Liver (tissue), 9 donors: ENCODE results near the gene ITGBL1. TPM values are rescaled to one million over a fixed set of nuclear protein-coding genes. Genes with fewer than 3 reads are reported as not detected.

ENCODE experiments used
- DNase-seq: peaks from one replicate; pipeline ENCODE4 v3.0.0-alpha.2; 2017; ENCODE audit warnings: low spot score
- H3K27ac ChIP-seq, 2 donors: one replicate each; pipeline ENCODE4 v1.7.0; 2013; ENCODE audit warnings: inconsistent platforms in 2 of 2, low read length in 2 of 2, control low read depth in 1 of 2, low read depth in 1 of 2, mild to moderate bottlenecking in 1 of 2
- H3K27me3 ChIP-seq, 4 donors: one replicate each; pipeline versions ENCODE4 v1.6.1 to v1.7.0; 2013; ENCODE audit warnings: low read length in 3 of 4, inconsistent platforms in 1 of 4, mild to moderate bottlenecking in 1 of 4, moderate library complexity in 1 of 4; ENCODE audit not compliant: control insufficient read depth in 4 of 4, insufficient read depth in 4 of 4
- H3K36me3 ChIP-seq, 4 donors: one replicate each; pipeline versions ENCODE4 v1.6.1 to v1.7.0; 2013; ENCODE audit warnings: low read length in 3 of 4, mild to moderate bottlenecking in 3 of 4, low read depth in 1 of 4, moderate library complexity in 1 of 4; ENCODE audit not compliant: control insufficient read depth in 4 of 4, insufficient read depth in 3 of 4
- H3K4me1 ChIP-seq, 4 donors: one replicate each; pipeline versions ENCODE4 v1.6.1 to v1.7.0; 2013; ENCODE audit warnings: low read length in 3 of 4, mild to moderate bottlenecking in 3 of 4, moderate library complexity in 1 of 4; ENCODE audit not compliant: control insufficient read depth in 4 of 4, insufficient read depth in 4 of 4
- H3K4me3 ChIP-seq, 3 donors: one replicate each; pipeline versions ENCODE4 v1.6.1 to v1.7.0; 2013; ENCODE audit warnings: low read length in 3 of 3, control low read depth in 1 of 3, low read depth in 1 of 3, mild to moderate bottlenecking in 1 of 3
- H3K9ac ChIP-seq, 2 donors: one replicate each; pipeline ENCODE4 v1.7.0; 2013; ENCODE audit warnings: low read length in 2 of 2, mild to moderate bottlenecking in 2 of 2, moderate library complexity in 2 of 2, control low read depth in 1 of 2, low read depth in 1 of 2
- H3K9me3 ChIP-seq, 4 donors: one replicate each; pipeline versions ENCODE4 v1.6.1 to v1.7.0; 2013; ENCODE audit warnings: low read length in 3 of 4; ENCODE audit not compliant: control insufficient read depth in 4 of 4
- ATF3 ChIP-seq: IDR thresholded peaks from 2 replicates; pipeline ENCODE4 v1.6.1; 2016; ENCODE audit warnings: antibody characterized with exemption
- CTCF ChIP-seq: fragments of 150-350 bp; IDR thresholded peaks from 2 replicates; pipeline ENCODE4 v1.5.1; 2017; ENCODE audit warnings: improper control_type of control experiment, low read depth, low read length; ENCODE audit not compliant: missing input control
- EGR1 ChIP-seq, 2 donors: IDR thresholded peaks; 2 replicates each; pipeline ENCODE4 v1.6.1; 2016 to 2018; ENCODE audit warnings: antibody characterized with exemption in 2 of 2, low read depth in 2 of 2
- FOXA1 ChIP-seq: IDR thresholded peaks from 2 replicates; pipeline ENCODE4 v1.6.1; 2016; ENCODE audit warnings: antibody characterized with exemption
- FOXA2 ChIP-seq: IDR thresholded peaks from 2 replicates; pipeline ENCODE4 v1.6.1; 2016; ENCODE audit warnings: antibody characterized with exemption
- GABPA ChIP-seq, 2 donors: IDR thresholded peaks in 1 of 2; conservative IDR thresholded peaks in 1 of 2; 2 replicates each; pipeline ENCODE4 v1.6.1; 2016; ENCODE audit warnings: antibody characterized with exemption in 2 of 2, mild to moderate bottlenecking in 1 of 2, moderate library complexity in 1 of 2
- HNF4A ChIP-seq, 2 donors: conservative IDR thresholded peaks; 2 replicates each; pipeline ENCODE4 v1.6.1; 2016; ENCODE audit warnings: antibody characterized with exemption in 2 of 2, mild to moderate bottlenecking in 2 of 2
- HNF4G ChIP-seq: IDR thresholded peaks from 2 replicates; pipeline ENCODE4 v1.6.1; 2016; ENCODE audit warnings: antibody characterized with exemption
- JUND ChIP-seq, 2 donors: IDR thresholded peaks; 2 replicates each; pipeline ENCODE4 v1.6.1; 2016; ENCODE audit warnings: antibody characterized with exemption in 2 of 2
- MAX ChIP-seq: IDR thresholded peaks from 2 replicates; pipeline ENCODE4 v1.6.1; 2016; ENCODE audit warnings: antibody characterized with exemption
- NR2F2 ChIP-seq: IDR thresholded peaks from 2 replicates; pipeline ENCODE4 v1.6.1; 2016; ENCODE audit warnings: antibody characterized with exemption
- RAD21 ChIP-seq, 2 donors: IDR thresholded peaks; 2 replicates each; pipeline ENCODE4 v1.6.1; 2016; ENCODE audit warnings: antibody characterized with exemption in 2 of 2, mild to moderate bottlenecking in 2 of 2
- REST ChIP-seq: IDR thresholded peaks from 2 replicates; pipeline ENCODE4 v1.6.1; 2016; ENCODE audit warnings: antibody characterized with exemption, mild to moderate bottlenecking
- RXRA ChIP-seq, 2 donors: IDR thresholded peaks; 2 replicates each; pipeline ENCODE4 v1.6.1; 2017 to 2018; ENCODE audit warnings: antibody characterized with exemption in 2 of 2, mild to moderate bottlenecking in 1 of 2
- SP1 ChIP-seq: IDR thresholded peaks from 2 replicates; pipeline ENCODE4 v1.6.1; 2018; ENCODE audit warnings: antibody characterized with exemption, mild to moderate bottlenecking
- TAF1 ChIP-seq: conservative IDR thresholded peaks from 2 replicates; pipeline ENCODE4 v1.6.1; 2016; ENCODE audit warnings: antibody characterized with exemption, mild to moderate bottlenecking
- ZBTB33 ChIP-seq: IDR thresholded peaks from 2 replicates; pipeline ENCODE4 v1.6.1; 2016; ENCODE audit warnings: antibody characterized with exemption
- WGBS: extraction: QIAGEN DNeasy Blood & Tissue Kit; methylation state at CpG from one replicate; pipeline ENCODE4 v1.1.7; 2013; 5-methylcytosine and 5-hydroxymethylcytosine counted together
- polyA plus RNA-seq, 2 donors: library from polyadenylated mRNA; stranded (reverse) in 1 of 2; unstranded in 1 of 2; fragments of 200-250 nt in 1 of 2; fragments of >200 nt in 1 of 2; fragmentation: Nextera tagmentation in 1 of 2; extraction: Ambion mirVana in 1 of 2; gene quantifications; one replicate each; pipeline versions ENCODE4 v1.2.1 to v1.2.3, GENCODE V29; 2013 to 2015
- total RNA-seq, 2 donors: library from RNA; depleted of rRNA; stranded (reverse); fragments of >200 nt; gene quantifications; one replicate each; pipeline ENCODE4 v1.2.3, GENCODE V29; 2014
- donor health status: healthy.
- donor health status: healthy.
- donor health status: healthy.
- donor health status: healthy.
- donor health status: healthy.

ITGBL1 gene
- total and polyA plus RNA-seq, 4 donors = 0.28 to 2.2 (median 1.2) TPM

GRCh38 chr13:101623470-101624209 is 171.2 kb downstream of the ITGBL1 start:
- Histone ChIP-seq H3K36me3 (no peaks in the 10 kb centered on the region), H3K9me3 (no peaks in the 10 kb centered on the region), H3K4me3 (no peak overlapping the region), H3K27ac (peak overlapping the region; percentile 75 to 90), H3K9ac (peak overlapping the region in 1 of 2 donors; percentile 69), H3K27me3 (no peaks in the 10 kb centered on the region), H3K4me1 (peaks cover 0 to 32% (median 5%) of the 10 kb centered on the region in 4 donors)
- 49% methylated on average over 2 of the region's 2 CpGs for WGBS
- TF ChIP-seq MAX = no peak
- no peak for TF ChIP-seq JUND (IDR thresholded peaks at IDR 0.05)
- no peak for TF ChIP-seq EGR1 (IDR thresholded peaks at IDR 0.05; ENCODE audit: low read depth in 2 of 2)
- TF ChIP-seq SP1 = no peak
- no peak for TF ChIP-seq HNF4A (conservative IDR thresholded peaks at IDR 0.05)
- TF ChIP-seq RXRA (IDR thresholded peaks at IDR 0.05) = no peak
- TF ChIP-seq TAF1 = no peak
- no peak for TF ChIP-seq GABPA (IDR thresholded peaks at IDR 0.05 in 1 of 2, conservative IDR thresholded peaks at IDR 0.05 in 1 of 2)
- no peak for TF ChIP-seq HNF4G
- DNase-seq = no peak

- Histone ChIP-seq H3K4me3 (no peak overlapping the region), H3K27ac (peak overlapping the region; percentile 75 to 90), H3K4me1 (peaks cover 0 to 29% (median 5%) of the 10 kb centered on the region in 4 donors), H3K9me3 (no peaks in the 10 kb centered on the region), H3K36me3 (no peaks in the 10 kb centered on the region), H3K9ac (peak overlapping the region; percentile 33 to 69), H3K27me3 (no peaks in the 10 kb centered on the region)
- TF ChIP-seq RAD21 (IDR thresholded peaks at IDR 0.05) (peak in 1 of 2 donors; percentile 3), NR2F2 (no peak)
- WGBS = 45% methylated on average over 8 of the region's 8 CpGs
- DNase-seq = no peak
Measured at GRCh38 chr13:101624210-101624922, 171.9 kb downstream of the ITGBL1 start.

- Histone ChIP-seq H3K4me1 (peaks cover 0 to 29% (median 5%) of the 10 kb centered on the region in 4 donors), H3K4me3 (no peak overlapping the region), H3K9me3 (no peaks in the 10 kb centered on the region), H3K27me3 (no peaks in the 10 kb centered on the region), H3K27ac (peak overlapping the region in 1 of 2 donors; percentile 75), H3K36me3 (no peaks in the 10 kb centered on the region), H3K9ac (no peak overlapping the region)
- no peak for DNase-seq
- TF ChIP-seq RAD21 (IDR thresholded peaks at IDR 0.05) (no peak), RXRA (IDR thresholded peaks at IDR 0.05) (no peak), FOXA1 (no peak), FOXA2 (no peak), SP1 (no peak), CTCF (no peak), TAF1 (no peak), HNF4A (conservative IDR thresholded peaks at IDR 0.05) (no peak), MAX (no peak), GABPA (IDR thresholded peaks at IDR 0.05 in 1 of 2, conservative IDR thresholded peaks at IDR 0.05 in 1 of 2) (no peak), REST (no peak), ATF3 (no peak), ZBTB33 (no peak), NR2F2 (no peak)
- WGBS = 74% methylated on average over 3 of the region's 3 CpGs
Measured at GRCh38 chr13:101624981-101625380, 172.5 kb downstream of the ITGBL1 start.
